Activated CD4-positive, alpha-beta T cell treated with anti-CD3 and anti-CD28 coated beads for 36 hours (primary cell): Measurements from ENCODE around the gene NIPBL. TPM values are rescaled to one million over a fixed set of nuclear protein-coding genes. Genes with fewer than 3 reads are reported as not detected.
A peak's percentile ranks its signal among the peaks of the same experiment; 100 is the strongest.
"Not testable (repeated sequence)": the region's sequence is repeated elsewhere in the genome, so short reads cannot be mapped to it uniquely, and the experiment has no call there.

Experiments used
- ATAC-seq: fragments of 200-7000 bp; cut with Tn5 transposase; one replicate; pipeline ENCODE4 v1.10.0; 2021; ENCODE audit warnings: mild to moderate bottlenecking, moderate library complexity
- CTCF ChIA-PET: fragments of 350-600 bp; sonication (Branson Sonifier 250); formaldehyde crosslinking; loops from one replicate; lab custom pipeline; 2021; ENCODE audit warnings: antibody characterized with exemption; lab: Charles Lee
- POLR2A ChIA-PET: fragments of 350-600 bp; sonication (Branson Sonifier 250); formaldehyde crosslinking; loops from one replicate; lab custom pipeline; 2021; ENCODE audit warnings: antibody characterized with exemption, inconsistent platforms; lab: Charles Lee
- DNase-seq: peaks from one replicate; pipeline ENCODE4 v3.0.0-alpha.2; 2020
- H3K27ac Mint-ChIP-seq: one replicate; pipeline ENCODE4 v1.8.0; 2021; ENCODE audit warnings: mixed read lengths
- H3K27me3 Mint-ChIP-seq: one replicate; pipeline ENCODE4 v1.8.0; 2021; ENCODE audit warnings: mixed read lengths
- H3K36me3 Mint-ChIP-seq: one replicate; pipeline ENCODE4 v1.8.0; 2021; ENCODE audit warnings: low read depth, mixed read lengths
- H3K4me1 Mint-ChIP-seq: one replicate; pipeline ENCODE4 v1.8.0; 2021; ENCODE audit warnings: mixed read lengths
- H3K4me3 Mint-ChIP-seq: one replicate; pipeline ENCODE4 v1.8.0; 2021; ENCODE audit warnings: mild to moderate bottlenecking, moderate library complexity, mixed read lengths
- H3K9me3 Mint-ChIP-seq: one replicate; pipeline ENCODE4 v1.8.0; 2021; ENCODE audit warnings: low read depth, mixed read lengths
- intact Hi-C, 2 experiments: fragments of 100-400 bp; cut with DNase I in 1 of 2; cut with micrococcal nuclease in 1 of 2; formaldehyde crosslinking; loops; one replicate each; pipeline versions ENCODE4 v1.14.2 to v1.15.1; 2022 to 2024; cut with DNase I, micrococcal nuclease
- total RNA-seq, 2 experiments: library from RNA; stranded (reverse); gene quantifications; one replicate each; pipeline ENCODE4 v1.2.3, GENCODE V29; 2021

NIPBL gene
- total RNA-seq, 2 experiments from 2014 or later, result 42.7 to 50.9 TPM

- intact Hi-C loops, result no loop called here
- Mint-ChIP-seq H3K27ac (no peak overlapping the region), H3K4me1 (peaks cover 38% of the 10 kb centered on the region), H3K36me3 (peaks cover 19% of the 10 kb centered on the region), H3K27me3 (no peaks in the 10 kb centered on the region), H3K4me3 (no peak overlapping the region), H3K9me3 (no peaks in the 10 kb centered on the region)
- no peak for ATAC-seq
- no peak for DNase-seq
- POLR2A ChIA-PET, result no interaction called here
- CTCF ChIA-PET, result interaction anchor here (0.9 to 1.4 kb wide), 7 partner anchors 9 to 382 kb away, joined by 3 to 4 read pairs (median 3); no protein-coding TSS in a partner anchor
Observed at GRCh38 chr5:36988396-36988795, 111.8 kb downstream of the NIPBL start.

GRCh38 chr5:36998578-36998977 is 122.0 kb downstream of the NIPBL start:
- ATAC-seq (peak; percentile 87), DNase-seq (no peak)
- no peaks in the 10 kb centered on the region for H3K27me3 Mint-ChIP-seq
- ChIA-PET CTCF (interaction anchor here (0.7 kb wide), 1 partner anchor 211 kb away, joined by 3 read pairs; no protein-coding TSS in a partner anchor), POLR2A (interaction anchor here (0.6 kb wide), 1 partner anchor 425 kb away, joined by 3 read pairs; no protein-coding TSS in a partner anchor)
- no peak overlapping the region for H3K4me3 Mint-ChIP-seq
- H3K9me3 Mint-ChIP-seq, result no peaks in the 10 kb centered on the region
- intact Hi-C loops, result loop anchor here in 1 of 2 experiments (5.0 kb wide), 1 partner anchor 121 kb away; the partner anchor contains the start of gene NIPBL
- H3K4me1 Mint-ChIP-seq, result peaks cover 12% of the 10 kb centered on the region
- no peak overlapping the region for H3K27ac Mint-ChIP-seq
- peaks cover 25% of the 10 kb centered on the region for H3K36me3 Mint-ChIP-seq

DNA sequence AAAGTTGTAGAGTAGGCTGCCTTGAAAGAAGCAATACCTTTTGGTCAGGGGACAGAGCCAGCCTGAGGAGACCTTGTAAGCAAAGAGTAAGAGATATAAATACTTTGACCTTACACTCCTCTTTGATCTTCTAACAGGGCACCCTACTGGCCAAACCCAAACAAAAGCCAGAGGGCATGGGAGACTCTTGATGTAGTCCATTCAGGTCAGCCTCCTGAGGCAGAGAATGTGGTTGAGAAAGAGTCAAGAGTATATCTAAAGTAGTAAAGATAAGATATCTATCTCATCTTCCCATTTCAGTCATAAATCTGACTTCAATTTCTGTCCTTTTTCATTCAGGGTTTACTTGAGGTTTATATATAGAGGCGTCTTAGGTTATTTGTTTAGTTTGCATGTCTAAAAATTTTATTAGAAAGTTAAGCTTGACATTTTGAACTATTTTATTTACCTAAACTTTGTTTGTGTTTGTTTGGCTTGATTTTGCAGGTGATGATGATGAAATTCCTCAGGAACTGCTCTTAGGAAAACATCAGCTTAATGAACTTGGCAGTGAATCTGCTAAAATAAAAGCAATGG is 125.7 kb downstream of the NIPBL start:
- no peak for DNase-seq
- POLR2A ChIA-PET, result no interaction called here
- CTCF ChIA-PET, result interaction anchor here (0.8 kb wide), 1 partner anchor 262 kb away, joined by 6 read pairs; no protein-coding TSS in a partner anchor
- no peak for ATAC-seq
- H3K27ac Mint-ChIP-seq, result no peak overlapping the region
- H3K36me3 Mint-ChIP-seq, result peaks cover 12% of the 10 kb centered on the region
- no peaks in the 10 kb centered on the region for H3K27me3 Mint-ChIP-seq
- H3K9me3 Mint-ChIP-seq, result no peaks in the 10 kb centered on the region
- H3K4me1 Mint-ChIP-seq, result peaks cover 12% of the 10 kb centered on the region
- intact Hi-C loops, result no loop called here
- no peak overlapping the region for H3K4me3 Mint-ChIP-seq

DNA sequence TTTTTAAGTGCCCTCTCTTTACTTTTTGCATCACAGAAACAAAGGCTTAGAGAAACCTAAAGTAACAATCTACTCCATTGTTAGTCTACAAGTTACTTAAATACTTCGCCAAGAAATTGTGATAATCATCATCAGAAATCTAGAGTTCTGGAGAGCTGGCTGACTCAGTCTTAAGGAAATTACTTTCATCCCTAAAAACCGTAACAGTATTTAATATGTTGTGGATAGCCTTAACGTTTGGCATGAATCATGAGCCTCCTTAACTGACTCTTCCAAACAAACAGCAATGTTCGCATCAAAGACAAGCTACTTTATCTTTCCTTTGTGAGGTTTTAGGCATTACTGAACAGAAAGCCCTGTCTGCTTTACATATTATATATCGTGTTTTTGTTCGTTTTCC is 128.7 kb downstream of the NIPBL start:
- Mint-ChIP-seq H3K27ac (no peak overlapping the region), H3K9me3 (no peaks in the 10 kb centered on the region), H3K4me1 (no peaks in the 10 kb centered on the region), H3K36me3 (peaks cover 12% of the 10 kb centered on the region), H3K4me3 (no peak overlapping the region), H3K27me3 (no peaks in the 10 kb centered on the region)
- ChIA-PET POLR2A (no interaction called here), CTCF (interaction anchor here (0.6 to 3.8 kb wide), 19 partner anchors 8 to 306 kb away, joined by 3 to 29 read pairs (median 4); no protein-coding TSS in a partner anchor)
- no peak for DNase-seq
- intact Hi-C loops, result loop anchor here in 1 of 2 experiments (5.0 kb wide), 1 partner anchor 128 kb away; the partner anchor contains the start of gene NIPBL
- ATAC-seq, result no peak

DNA sequence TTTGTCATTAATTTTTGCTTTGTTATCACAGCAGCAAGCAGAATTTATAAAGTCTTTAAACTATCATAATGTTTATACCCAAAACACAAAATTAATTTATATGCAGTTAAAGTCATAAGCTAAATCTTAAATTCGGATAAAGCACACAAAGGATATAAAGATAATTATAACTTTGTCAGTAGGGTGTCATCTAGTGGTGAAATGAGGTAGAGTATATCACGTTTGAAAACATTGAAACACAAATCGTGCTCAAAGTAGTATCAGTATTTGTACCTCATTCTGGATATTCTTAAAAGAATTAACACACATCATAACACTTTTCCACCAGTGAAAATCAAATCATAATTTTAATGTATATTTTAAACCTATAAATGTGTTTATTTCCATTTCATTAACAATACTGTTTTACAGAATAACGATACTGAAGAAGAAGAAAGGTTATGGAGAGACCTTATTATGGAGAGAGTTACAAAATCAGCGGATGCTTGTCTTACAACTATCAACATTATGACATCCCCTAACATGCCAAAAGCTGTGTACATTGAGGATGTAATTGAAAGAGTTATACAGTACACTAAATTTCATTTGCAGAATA is 129.5 kb downstream of the NIPBL start:
- CTCF ChIA-PET, result interaction anchor here (0.7 to 3.8 kb wide), 16 partner anchors 9 to 305 kb away, joined by 3 to 29 read pairs (median 4); no protein-coding TSS in a partner anchor
- ATAC-seq (no peak), DNase-seq (no peak)
- Mint-ChIP-seq H3K27ac (no peak overlapping the region), H3K4me1 (no peaks in the 10 kb centered on the region), H3K9me3 (no peaks in the 10 kb centered on the region), H3K4me3 (no peak overlapping the region), H3K36me3 (peaks cover 10% of the 10 kb centered on the region), H3K27me3 (no peaks in the 10 kb centered on the region)
- POLR2A ChIA-PET, result no interaction called here
- intact Hi-C loops, result loop anchor here (1.0 to 5.0 kb wide), 5 partner anchors 129 to 277 kb away; partner anchors contain the start of gene NIPBL (in 1 of the 2)

GRCh38 chr5:37013181-37013580 is 136.6 kb downstream of the NIPBL start:
- peaks cover 11% of the 10 kb centered on the region for H3K36me3 Mint-ChIP-seq
- intact Hi-C loops, result not testable (repeated sequence)

GRCh38 chr5:37014321-37014720 is 137.8 kb downstream of the NIPBL start:
- CTCF ChIA-PET, result interaction anchor here (0.7 kb wide), 1 partner anchor 409 kb away, joined by 4 read pairs; no protein-coding TSS in a partner anchor
- Mint-ChIP-seq H3K36me3 (peaks cover 10% of the 10 kb centered on the region), H3K4me1 (no peaks in the 10 kb centered on the region), H3K27me3 (no peaks in the 10 kb centered on the region), H3K9me3 (no peaks in the 10 kb centered on the region), H3K27ac (no peak overlapping the region), H3K4me3 (no peak overlapping the region)
- intact Hi-C loops, result no loop called here
- DNase-seq (no peak), ATAC-seq (no peak)
- POLR2A ChIA-PET, result no interaction called here

More at GRCh38 chr5:37013181-37013580, 136.6 kb downstream of the NIPBL start:
- DNase-seq, H3K27me3 Mint-ChIP-seq, H3K4me3 Mint-ChIP-seq, H3K9me3 Mint-ChIP-seq, POLR2A ChIA-PET, ATAC-seq, CTCF ChIA-PET, H3K4me1 Mint-ChIP-seq, H3K27ac Mint-ChIP-seq: not testable (repeated sequence)

- H3K4me1 Mint-ChIP-seq, result no peaks in the 10 kb centered on the region
- ChIA-PET CTCF (interaction anchor here (0.9 kb wide), 1 partner anchor 12 kb away, joined by 3 read pairs; no protein-coding TSS in a partner anchor), POLR2A (no interaction called here)
- H3K9me3 Mint-ChIP-seq, result no peaks in the 10 kb centered on the region
- peaks cover 16% of the 10 kb centered on the region for H3K36me3 Mint-ChIP-seq
- H3K27ac Mint-ChIP-seq, result no peak overlapping the region
- H3K4me3 Mint-ChIP-seq, result no peak overlapping the region
- no peaks in the 10 kb centered on the region for H3K27me3 Mint-ChIP-seq
- ATAC-seq, result peak; percentile 61
- intact Hi-C loops, result no loop called here
- no peak for DNase-seq
Observed at GRCh38 chr5:37015795-37016666, 139.5 kb downstream of the NIPBL start.

GRCh38 chr5:37028910-37029309 is 152.3 kb downstream of the NIPBL start:
- Mint-ChIP-seq H3K36me3 (peaks cover 28% of the 10 kb centered on the region), H3K27me3 (no peaks in the 10 kb centered on the region), H3K4me1 (no peaks in the 10 kb centered on the region), H3K4me3 (no peak overlapping the region), H3K27ac (no peak overlapping the region), H3K9me3 (no peaks in the 10 kb centered on the region)
- no peak for DNase-seq
- ChIA-PET CTCF (no interaction called here), POLR2A (no interaction called here)
- intact Hi-C loops, result no loop called here
- ATAC-seq, result no peak

GRCh38 chr5:37029436-37029835 is 152.9 kb downstream of the NIPBL start:
- peaks cover 28% of the 10 kb centered on the region for H3K36me3 Mint-ChIP-seq
- DNase-seq (no peak), ATAC-seq (no peak)
- no peak overlapping the region for H3K4me3 Mint-ChIP-seq
- ChIA-PET CTCF (interaction anchor here (1.5 kb wide), 1 partner anchor 10 kb away, joined by 5 read pairs; no protein-coding TSS in a partner anchor), POLR2A (no interaction called here)
- no peaks in the 10 kb centered on the region for H3K27me3 Mint-ChIP-seq
- H3K9me3 Mint-ChIP-seq, result no peaks in the 10 kb centered on the region
- H3K27ac Mint-ChIP-seq, result no peak overlapping the region
- intact Hi-C loops, result no loop called here
- no peaks in the 10 kb centered on the region for H3K4me1 Mint-ChIP-seq

GRCh38 chr5:37034955-37035354 is 158.4 kb downstream of the NIPBL start:
- intact Hi-C loops, result no loop called here
- Mint-ChIP-seq H3K4me1 (no peaks in the 10 kb centered on the region), H3K9me3 (no peaks in the 10 kb centered on the region), H3K36me3 (peaks cover 14% of the 10 kb centered on the region), H3K27ac (no peak overlapping the region), H3K4me3 (no peak overlapping the region), H3K27me3 (no peaks in the 10 kb centered on the region)
- ChIA-PET POLR2A (no interaction called here), CTCF (interaction anchor here (0.7 to 1.2 kb wide), 4 partner anchors 8 to 130 kb away, joined by 3 to 4 read pairs (median 3); no protein-coding TSS in a partner anchor)
- no peak for DNase-seq
- no peak for ATAC-seq
